OCI-LY1 (cell line): Measurements from ENCODE around the gene FANK1.

Experiments
- H2AFZ ChIP-seq: fragments of 200-600 bp; sonication (generic), shearing (Covaris generic); 2 replicates; pipeline ENCODE4 v1.6.0; 2014; ENCODE audit warnings: antibody characterized with exemption, mild to moderate bottlenecking, low read length
- H3F3A ChIP-seq: fragments of 200-600 bp; sonication (generic), shearing (Covaris generic); 2 replicates; pipeline ENCODE4 v1.6.0; 2014; ENCODE audit warnings: mild to moderate bottlenecking, antibody characterized with exemption, low read length, moderate library complexity; ENCODE audit not compliant: insufficient read depth
- H3K27ac ChIP-seq: fragments of 200-600 bp; sonication (generic); 2 replicates; pipeline ENCODE4 v1.5.1; 2014; ENCODE audit warnings: low read length, mixed run types, mild to moderate bottlenecking, low read depth; ENCODE audit not compliant: poor library complexity, severe bottlenecking
- H3K27me3 ChIP-seq: fragments of 200-600 bp; sonication (generic); 2 replicates; pipeline ENCODE4 v1.6.0; 2014; ENCODE audit warnings: antibody characterized with exemption, mild to moderate bottlenecking, low read length, moderate library complexity; ENCODE audit not compliant: insufficient read depth
- H3K36me3 ChIP-seq: fragments of 200-600 bp; sonication (generic); 2 replicates; pipeline ENCODE4 v1.6.1; 2014; ENCODE audit warnings: mild to moderate bottlenecking, antibody characterized with exemption, low read length, moderate library complexity, mixed read lengths; ENCODE audit not compliant: insufficient read depth
- H3K4me1 ChIP-seq: fragments of 200-600 bp; sonication (generic); 2 replicates; pipeline ENCODE4 v1.5.1; 2014; ENCODE audit warnings: mild to moderate bottlenecking, low read length, moderate library complexity; ENCODE audit not compliant: insufficient read depth, severe bottlenecking
- H3K4me2 ChIP-seq: fragments of 200-600 bp; sonication (generic), shearing (Covaris generic); 2 replicates; pipeline ENCODE4 v1.6.1; 2014; ENCODE audit warnings: low read length
- H3K4me3 ChIP-seq: fragments of 200-600 bp; sonication (generic); 2 replicates; pipeline ENCODE4 v1.5.1; 2014; ENCODE audit warnings: low read length, low read depth, mild to moderate bottlenecking, mixed read lengths; ENCODE audit not compliant: poor library complexity, severe bottlenecking
- H3K79me2 ChIP-seq: fragments of 200-600 bp; shearing (Covaris generic); 2 replicates; pipeline ENCODE4 v1.6.1; 2016; ENCODE audit warnings: mixed run types, low read length, mixed read lengths; ENCODE audit not compliant: insufficient read depth
- H3K9ac ChIP-seq: fragments of 200-600 bp; sonication (generic), shearing (Covaris generic); 2 replicates; pipeline ENCODE4 v1.6.1; 2014; ENCODE audit warnings: mild to moderate bottlenecking, low read length, mixed read lengths
- H3K9me2 ChIP-seq: fragments of 200-600 bp; sonication (generic), shearing (Covaris generic); 2 replicates; pipeline ENCODE4 v1.6.1; 2014; ENCODE audit warnings: low read depth, mild to moderate bottlenecking, low read length, mixed read lengths
- H3K9me3 ChIP-seq: fragments of 200-600 bp; shearing (Covaris generic); 2 replicates; pipeline ENCODE4 v1.6.1; 2014; ENCODE audit warnings: low read length, mixed read lengths
- H4K20me1 ChIP-seq: fragments of 200-600 bp; sonication (generic), shearing (Covaris generic); 2 replicates; pipeline ENCODE4 v1.6.0; 2016; ENCODE audit warnings: mild to moderate bottlenecking, low read length; ENCODE audit not compliant: insufficient read depth
- EZH2 ChIP-seq: fragments of 200-600 bp; sonication (generic), shearing (Covaris generic); IDR thresholded peaks from 2 replicates; pipeline ENCODE4 v1.8.0; 2017; ENCODE audit warnings: borderline replicate concordance, mixed run types, mild to moderate bottlenecking, antibody characterized with exemption, low read length, moderate library complexity, mixed read lengths
- TF ChIP-seq, protein P1 (sequence below): fragments of 200-600 bp; sonication (generic), shearing (Covaris generic); IDR thresholded peaks from 2 replicates; pipeline ENCODE4 v1.5.1; 2017; ENCODE audit warnings: mild to moderate bottlenecking, antibody characterized with exemption, low read length, moderate library complexity, mixed read lengths

The FANK1 gene

DNA sequence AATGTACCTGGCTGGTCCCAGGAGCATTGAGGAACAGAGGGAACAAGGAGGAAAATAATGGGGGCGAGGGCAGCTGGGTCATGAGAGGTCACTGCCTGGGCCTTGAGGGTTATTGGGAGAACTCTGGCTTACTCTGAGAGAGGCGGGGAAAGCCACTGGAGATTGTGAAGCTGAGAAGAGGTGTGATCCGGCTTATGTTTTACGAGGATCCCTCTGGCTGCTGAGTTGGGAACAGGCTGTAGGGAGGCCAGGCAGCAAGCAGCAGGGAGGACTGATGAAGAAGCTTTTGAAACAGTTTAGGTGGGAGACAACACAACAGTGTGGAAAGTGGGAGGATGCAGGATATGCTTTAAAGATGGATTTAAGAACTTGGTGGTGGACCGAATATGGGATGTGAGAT, 87.3 kb downstream of the FANK1 start:
- Histone ChIP-seq H3K9me2 (no peaks in the 10 kb centered on the region), H3K79me2 (no peaks in the 10 kb centered on the region), H3K27ac (no peak overlapping the region), H3K36me3 (no peaks in the 10 kb centered on the region), H3K9ac (no peak overlapping the region), H3K4me3 (no peak overlapping the region), H3K4me1 (no peaks in the 10 kb centered on the region), H3K9me3 (no peaks in the 10 kb centered on the region), H4K20me1 (no peaks in the 10 kb centered on the region), H3K27me3 (no peaks in the 10 kb centered on the region), H3K4me2 (no peak overlapping the region), H3F3A (no peaks in the 10 kb centered on the region), H2AFZ (no peak overlapping the region)
- TF ChIP-seq EZH2 = no peak
- TF ChIP-seq, protein P1, sequence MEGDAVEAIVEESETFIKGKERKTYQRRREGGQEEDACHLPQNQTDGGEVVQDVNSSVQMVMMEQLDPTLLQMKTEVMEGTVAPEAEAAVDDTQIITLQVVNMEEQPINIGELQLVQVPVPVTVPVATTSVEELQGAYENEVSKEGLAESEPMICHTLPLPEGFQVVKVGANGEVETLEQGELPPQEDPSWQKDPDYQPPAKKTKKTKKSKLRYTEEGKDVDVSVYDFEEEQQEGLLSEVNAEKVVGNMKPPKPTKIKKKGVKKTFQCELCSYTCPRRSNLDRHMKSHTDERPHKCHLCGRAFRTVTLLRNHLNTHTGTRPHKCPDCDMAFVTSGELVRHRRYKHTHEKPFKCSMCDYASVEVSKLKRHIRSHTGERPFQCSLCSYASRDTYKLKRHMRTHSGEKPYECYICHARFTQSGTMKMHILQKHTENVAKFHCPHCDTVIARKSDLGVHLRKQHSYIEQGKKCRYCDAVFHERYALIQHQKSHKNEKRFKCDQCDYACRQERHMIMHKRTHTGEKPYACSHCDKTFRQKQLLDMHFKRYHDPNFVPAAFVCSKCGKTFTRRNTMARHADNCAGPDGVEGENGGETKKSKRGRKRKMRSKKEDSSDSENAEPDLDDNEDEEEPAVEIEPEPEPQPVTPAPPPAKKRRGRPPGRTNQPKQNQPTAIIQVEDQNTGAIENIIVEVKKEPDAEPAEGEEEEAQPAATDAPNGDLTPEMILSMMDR = no peak

DNA sequence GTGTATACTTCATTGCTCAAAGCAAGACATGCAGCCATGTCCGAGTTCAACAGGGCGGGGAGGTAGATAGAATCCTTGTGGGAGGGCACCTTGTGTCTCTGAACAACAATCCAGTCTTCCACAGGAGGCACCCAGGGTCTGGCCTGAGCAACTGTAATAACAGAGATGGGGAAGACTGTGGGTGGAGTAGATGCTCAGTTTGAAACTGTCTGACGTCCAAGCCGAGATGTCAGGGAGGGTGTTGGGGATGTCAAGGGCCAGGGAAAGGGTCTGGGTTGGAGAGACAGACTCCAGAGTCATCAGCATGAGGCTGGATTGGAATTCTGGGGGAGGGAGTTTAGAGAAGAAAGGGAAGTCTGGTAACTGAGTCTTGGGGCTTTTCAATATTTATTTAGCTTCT, 88.0 kb downstream of the FANK1 start:
- Histone ChIP-seq H2AFZ (no peak overlapping the region), H3K79me2 (no peaks in the 10 kb centered on the region), H3F3A (no peaks in the 10 kb centered on the region), H3K36me3 (no peaks in the 10 kb centered on the region), H3K27me3 (no peaks in the 10 kb centered on the region), H3K4me3 (no peak overlapping the region), H3K9me3 (no peaks in the 10 kb centered on the region), H3K9ac (no peak overlapping the region), H3K4me2 (no peak overlapping the region), H4K20me1 (no peaks in the 10 kb centered on the region), H3K9me2 (no peaks in the 10 kb centered on the region), H3K4me1 (no peaks in the 10 kb centered on the region), H3K27ac (no peak overlapping the region)
- TF ChIP-seq, protein P1 = no peak
- no peak for TF ChIP-seq EZH2

DNA sequence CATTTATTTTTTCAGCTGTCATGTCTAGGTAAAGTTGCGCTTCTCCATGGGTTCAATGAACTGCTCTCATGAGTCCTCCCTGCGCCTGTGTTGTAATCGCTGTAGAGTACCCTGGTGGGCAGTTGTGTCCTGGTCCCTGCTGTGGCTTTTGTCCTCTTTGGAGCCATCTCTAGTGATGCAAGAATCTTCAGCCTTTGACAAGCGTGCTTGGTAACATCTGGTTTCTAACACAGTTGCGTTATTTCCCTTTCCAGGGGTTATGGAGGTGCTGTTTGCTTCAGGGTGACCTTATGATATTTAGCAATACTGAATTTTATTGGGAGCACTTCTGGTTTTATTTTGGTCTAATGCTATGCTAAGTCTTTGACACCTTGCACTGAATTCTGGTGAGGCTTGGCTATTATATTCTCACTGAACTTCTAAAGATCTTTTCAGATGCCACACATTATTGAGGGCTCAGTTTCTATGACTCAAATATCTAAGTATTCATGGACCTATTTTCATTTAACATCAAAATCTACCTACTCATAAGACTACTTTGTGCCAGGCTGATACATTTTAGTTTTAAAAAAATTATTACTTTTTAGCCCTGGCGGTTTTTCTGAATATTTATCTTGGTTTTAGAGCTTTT, 88.6 kb downstream of the FANK1 start:
- H3K79me2 ChIP-seq = no peaks in the 10 kb centered on the region
- H3K4me1 ChIP-seq = no peaks in the 10 kb centered on the region
- no peaks in the 10 kb centered on the region for H3K27me3 ChIP-seq
- H3K9ac ChIP-seq = no peak overlapping the region
- no peaks in the 10 kb centered on the region for H3F3A ChIP-seq
- no peaks in the 10 kb centered on the region for H3K9me3 ChIP-seq
- TF ChIP-seq EZH2 = no peak
- TF ChIP-seq, protein P1 = no peak
- no peak overlapping the region for H3K27ac ChIP-seq
- no peaks in the 10 kb centered on the region for H4K20me1 ChIP-seq
- H3K9me2 ChIP-seq = no peaks in the 10 kb centered on the region
- H2AFZ ChIP-seq = no peak overlapping the region
- no peak overlapping the region for H3K4me2 ChIP-seq
- no peak overlapping the region for H3K4me3 ChIP-seq
- H3K36me3 ChIP-seq = no peaks in the 10 kb centered on the region
